Colon (tissue), 2 donors: ENCODE results near the gene RYR3.

Experiments
- FAIRE-seq: peaks from 2 replicates; lab custom pipeline; 2012; peaks lifted over from hg19 to GRCh38; lab: Jason Lieb, UNC
- donor health status: control.
- donor health status: control.

RYR3 gene

DNA sequence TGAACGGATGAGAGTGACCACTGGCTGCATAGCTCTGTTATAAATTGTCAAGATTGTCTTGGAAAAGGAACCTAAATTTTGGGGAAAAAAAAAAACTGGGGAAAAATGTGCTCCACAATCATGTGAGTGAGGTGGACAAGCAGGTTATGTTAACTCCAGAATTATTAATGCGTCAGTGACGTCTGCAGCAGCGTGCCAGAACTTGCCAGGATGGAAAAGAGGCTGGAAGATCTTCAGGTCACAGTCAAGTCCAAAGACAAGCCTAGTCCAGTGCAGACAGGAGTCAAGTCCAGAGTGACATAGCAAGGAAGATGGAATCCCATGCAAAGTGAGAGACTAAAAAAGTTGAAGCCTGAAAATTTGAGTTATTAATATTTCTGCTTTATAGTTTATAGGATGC is 140.6 kb downstream of the RYR3 start:
- no peak for FAIRE-seq

DNA sequence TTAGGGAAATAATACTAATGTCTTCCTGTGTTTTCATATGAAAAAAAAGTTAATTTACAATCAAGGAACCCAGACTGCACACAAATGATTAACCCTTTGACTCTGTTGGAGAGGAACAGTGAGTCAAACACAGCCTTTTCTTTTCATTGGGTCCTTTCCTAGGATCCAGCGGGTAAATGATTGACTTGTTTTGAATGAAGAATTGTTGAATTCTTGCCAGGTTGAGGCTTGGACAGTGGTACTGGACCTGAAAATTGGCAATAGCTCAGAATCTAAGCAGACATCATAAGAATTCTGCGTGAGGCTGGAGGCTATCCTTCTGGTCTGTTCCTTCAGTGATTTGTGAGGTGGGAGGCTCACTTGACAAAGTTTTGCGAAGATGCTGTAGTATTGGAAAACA is 143.0 kb downstream of the RYR3 start:
- no peak for FAIRE-seq

DNA sequence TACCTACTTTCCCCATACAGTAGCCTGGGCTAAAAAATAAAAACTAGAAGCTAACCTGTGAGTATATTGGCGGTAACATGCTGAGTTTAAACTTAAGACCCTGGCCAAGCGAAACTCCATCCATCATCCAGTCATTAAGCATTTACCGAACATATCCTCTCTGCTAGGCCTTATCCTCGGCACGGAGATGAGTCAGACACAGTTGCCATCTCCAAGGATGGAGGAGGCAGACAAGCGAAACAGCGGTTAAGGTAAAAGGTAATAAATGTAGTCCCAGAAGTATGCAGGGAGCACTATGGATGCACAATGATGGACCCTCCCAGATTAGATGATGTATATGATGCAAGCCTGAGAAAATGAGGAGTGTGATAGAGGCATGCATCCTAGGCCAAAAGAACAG is 143.6 kb downstream of the RYR3 start:
- FAIRE-seq: no peak

DNA sequence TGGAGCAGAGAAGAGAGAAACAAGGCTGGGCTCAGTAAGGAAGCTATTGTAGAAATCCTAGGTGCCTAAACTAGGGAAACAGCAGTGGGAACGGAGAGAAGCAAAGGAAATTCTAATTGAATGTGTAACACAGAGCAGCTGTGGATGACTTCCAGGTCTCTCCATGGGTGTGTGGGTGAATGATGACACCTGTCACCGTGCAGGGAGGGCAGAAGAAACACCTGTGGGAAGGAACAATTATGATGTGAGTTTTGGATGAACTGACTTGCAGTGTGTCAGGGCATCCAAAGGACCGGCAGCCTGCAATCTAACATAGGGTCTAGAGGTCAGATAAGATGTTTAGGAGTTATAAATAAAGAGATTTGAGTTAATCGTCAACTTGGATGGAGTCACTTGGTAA is 144.2 kb downstream of the RYR3 start:
- no peak for FAIRE-seq

DNA sequence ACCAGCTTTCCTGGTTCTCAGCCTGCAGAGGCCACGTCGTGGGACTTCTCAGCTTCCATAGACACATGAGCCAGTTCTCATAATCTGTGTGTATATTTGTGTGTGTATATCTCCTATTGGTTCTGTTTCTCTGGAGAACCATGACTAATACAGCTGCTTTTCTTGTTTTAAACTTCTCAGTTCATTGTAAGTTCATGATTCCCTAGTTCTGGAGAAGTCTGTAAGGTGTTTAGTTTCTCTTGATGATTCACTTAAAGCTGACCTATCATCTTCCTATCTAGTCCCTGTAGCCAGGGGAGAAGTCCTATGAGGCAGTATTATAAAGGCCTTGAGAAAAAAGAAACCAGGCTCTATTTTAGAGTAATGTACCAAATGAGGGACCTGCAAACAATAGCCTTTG is 147.7 kb downstream of the RYR3 start:
- FAIRE-seq: no peak

DNA sequence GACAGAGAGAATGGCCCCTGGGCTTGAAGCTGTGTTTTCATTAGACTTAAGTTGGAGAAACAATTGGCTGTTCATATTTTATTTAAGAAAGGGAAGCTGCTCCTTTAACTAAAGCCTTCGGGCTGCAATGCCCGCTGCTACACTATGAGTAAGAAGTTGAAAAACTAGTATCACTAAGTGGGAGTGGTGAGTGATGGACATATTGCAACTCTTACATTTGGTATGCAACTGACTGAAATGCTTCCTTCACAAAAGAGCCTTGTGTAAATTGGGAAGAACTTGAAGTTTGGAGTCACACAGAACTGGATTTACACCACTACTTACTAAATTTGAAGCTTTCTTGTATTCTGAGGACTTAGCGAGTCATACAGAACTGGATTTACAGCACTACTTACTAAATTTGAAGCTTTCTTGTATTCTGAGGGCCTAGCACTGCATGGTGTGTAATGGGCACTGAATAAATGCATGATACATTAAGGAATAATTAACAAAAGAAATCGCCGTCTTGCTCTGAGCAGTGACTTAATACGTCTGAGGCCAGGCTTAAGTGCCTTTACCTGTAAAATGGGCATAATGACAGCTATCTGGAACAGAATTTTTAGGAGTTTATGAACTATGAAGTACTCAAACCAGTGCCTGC is 149.5 kb downstream of the RYR3 start:
- FAIRE-seq: no peak

DNA sequence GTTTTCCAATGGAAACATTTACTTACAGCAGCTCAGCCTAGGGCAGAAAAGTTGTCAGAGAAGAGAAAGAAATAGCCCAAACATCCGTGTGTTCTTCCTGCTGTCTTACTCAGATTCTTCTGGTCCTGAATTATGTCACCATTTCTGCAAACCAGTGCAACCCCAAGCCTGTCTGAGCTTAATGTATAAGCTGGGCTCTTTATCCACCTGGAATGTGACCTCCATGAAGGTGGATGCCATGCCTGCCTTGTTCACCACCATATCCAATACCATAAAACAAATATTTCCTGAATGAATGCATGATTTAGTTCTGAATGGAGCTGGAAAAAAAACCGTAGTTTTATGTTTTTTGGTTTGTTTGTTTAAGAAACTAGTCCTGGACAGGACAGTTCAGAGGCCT is 150.9 kb downstream of the RYR3 start:
- FAIRE-seq: no peak

DNA sequence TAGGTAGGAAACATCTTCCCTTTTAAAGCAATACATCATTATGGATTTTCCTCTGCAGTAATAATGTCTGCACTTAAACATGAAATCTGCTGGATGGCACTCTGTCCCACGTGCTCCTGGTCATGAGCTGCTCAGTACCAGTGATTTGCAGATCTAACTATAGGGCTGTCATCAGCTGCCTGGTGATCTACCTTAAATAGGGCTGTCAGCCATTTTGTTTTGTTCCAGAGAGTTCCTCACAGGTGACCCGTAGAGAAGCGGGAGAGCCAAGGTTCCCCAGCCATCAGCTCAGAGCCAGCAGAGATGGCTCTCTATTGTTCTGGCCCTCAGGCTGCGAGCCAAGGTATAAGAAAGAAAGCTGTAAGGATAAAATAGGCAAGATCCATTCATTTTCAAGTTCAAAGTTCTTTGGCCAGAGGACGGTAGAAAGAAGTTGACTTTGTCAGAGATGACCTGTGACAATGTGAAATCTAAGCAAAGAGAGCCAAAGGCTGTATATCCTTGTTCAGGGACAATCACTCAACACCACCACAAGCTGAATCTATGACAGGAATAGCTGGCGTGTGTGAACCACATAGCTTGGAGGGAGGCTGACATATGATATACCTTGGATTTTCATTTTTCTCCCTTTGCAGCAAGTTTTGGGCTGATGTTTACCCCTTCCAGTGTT is 156.5 kb downstream of the RYR3 start:
- FAIRE-seq: no peak

DNA sequence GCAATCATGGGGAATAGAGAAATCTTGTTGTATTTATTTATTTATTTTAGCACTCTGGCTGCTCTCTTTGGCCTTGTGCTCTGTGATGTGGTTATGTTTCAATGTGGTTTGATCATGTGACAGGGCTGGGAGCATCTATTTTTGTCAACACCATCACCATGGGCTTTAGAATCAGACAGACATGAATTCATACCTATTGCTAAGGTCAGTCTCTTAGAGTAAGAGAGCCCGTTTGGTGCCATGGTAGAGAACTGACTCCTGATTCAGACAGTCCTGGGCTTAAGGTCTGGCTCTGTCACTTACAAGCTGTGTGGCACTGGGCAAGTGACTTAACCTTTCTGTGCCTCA is 157.0 kb downstream of the RYR3 start:
- FAIRE-seq: no peak

DNA sequence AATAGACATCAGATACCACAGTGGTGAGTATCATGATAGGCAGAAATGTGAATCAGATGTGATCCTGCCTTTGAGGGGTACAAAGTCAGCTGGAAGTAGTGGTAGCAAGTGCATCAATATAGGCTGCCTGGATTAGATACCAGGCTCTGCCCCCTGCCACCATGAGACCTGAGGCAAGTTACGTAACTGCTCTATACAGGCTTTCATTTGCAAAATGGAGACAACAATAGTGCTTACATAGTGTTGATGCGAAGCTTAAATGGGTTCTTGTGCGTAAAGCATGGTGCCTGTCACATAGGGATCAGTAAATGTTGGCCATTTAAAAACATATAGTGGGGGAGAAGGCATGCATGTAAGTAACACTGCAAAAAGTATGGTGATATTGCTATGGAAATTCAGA is 158.0 kb downstream of the RYR3 start:
- no peak for FAIRE-seq

DNA sequence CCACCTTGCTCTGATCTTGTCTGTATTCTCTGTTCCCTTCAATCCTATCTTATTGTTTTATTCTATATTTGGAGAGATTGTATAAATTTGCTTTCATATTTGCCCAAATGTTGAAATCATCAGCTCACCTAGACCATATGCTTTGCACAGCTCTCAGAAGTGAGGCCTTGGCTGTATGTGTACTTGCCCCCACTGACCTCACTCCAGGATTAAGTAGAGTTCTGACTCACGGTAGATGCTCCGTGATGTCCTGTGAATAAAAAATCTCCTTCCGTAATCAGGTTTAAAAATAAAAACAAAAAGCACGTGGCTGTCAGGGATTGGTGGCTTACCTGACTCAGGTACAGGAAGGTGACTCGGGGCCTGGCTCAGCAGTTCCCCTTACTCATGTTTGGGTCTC is 162.2 kb downstream of the RYR3 start:
- no peak for FAIRE-seq

DNA sequence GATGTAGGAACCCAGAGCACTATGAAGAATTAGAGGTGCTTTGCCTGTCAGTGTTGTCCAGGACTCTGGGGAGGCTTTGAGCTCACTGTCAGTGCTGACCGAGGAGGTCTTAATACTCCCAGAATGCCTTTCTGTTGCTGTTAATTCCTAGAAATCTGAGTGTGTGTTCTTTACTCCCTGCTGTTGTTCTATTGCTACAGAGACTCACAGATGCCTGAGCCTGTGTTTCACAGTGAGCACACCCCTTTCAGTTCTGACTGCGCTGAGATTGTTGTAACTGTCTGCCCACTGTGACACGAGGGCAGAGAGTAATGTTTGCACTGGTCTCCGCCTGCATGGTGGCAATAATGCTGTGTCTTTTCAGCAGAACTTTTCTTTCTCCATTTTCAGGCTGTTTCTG is 162.9 kb downstream of the RYR3 start:
- FAIRE-seq: no peak

DNA sequence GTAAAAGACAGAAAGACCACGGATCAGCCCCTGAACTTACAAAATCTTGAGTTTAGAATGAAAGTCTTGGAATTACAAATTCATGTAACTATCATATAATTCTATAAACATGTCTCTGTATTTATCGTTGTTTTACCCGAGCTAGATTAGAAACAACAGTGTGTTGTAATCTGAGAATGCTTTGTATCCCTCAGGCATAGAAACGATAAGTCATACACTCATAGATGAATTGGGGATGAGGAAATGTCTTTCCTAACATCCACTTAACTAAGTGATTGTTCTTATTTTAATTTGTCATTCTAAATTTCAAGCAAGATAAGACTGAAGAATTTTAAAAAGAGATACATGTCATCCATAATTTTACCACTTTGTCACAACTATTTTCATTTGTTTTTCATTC is 165.3 kb downstream of the RYR3 start:
- no peak for FAIRE-seq

DNA sequence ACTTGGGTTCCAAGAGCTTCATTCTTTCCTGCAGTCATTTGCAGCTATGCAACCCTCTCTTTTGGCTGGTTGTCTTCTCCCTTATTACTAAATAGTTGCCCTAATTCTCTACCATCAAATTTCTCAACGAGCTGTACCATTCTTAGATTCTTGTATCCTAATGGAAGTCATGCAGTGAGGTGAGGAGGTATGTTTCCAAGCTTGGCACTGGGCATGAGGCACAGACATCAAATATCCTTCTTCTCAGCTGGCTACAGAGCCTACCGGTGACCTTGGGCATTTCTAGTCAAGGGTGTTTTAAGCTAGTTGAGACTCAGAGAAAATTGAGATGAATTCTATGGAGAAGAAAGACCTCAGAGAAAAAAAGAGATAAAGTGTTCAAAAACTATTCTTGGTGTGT is 166.1 kb downstream of the RYR3 start:
- FAIRE-seq: no peak

DNA sequence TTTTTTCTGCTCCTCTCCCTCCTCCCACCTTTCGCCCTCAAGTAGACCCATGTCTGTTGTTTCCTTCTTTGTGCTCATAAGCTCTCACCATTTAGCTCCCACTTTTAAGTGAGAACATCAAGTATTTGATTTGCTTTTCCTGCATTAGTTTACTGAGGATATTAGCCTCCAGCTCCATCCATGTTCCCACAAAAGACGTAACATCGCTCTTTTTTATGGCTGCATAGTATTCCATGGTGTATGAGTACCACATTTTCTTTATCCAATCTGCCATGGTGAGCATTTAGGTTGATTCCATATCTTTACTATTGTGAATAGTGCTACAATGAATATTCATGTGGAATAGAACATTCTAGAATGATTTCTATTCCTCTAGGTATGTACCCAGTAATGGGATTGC is 178.6 kb downstream of the RYR3 start:
- FAIRE-seq: no peak

DNA sequence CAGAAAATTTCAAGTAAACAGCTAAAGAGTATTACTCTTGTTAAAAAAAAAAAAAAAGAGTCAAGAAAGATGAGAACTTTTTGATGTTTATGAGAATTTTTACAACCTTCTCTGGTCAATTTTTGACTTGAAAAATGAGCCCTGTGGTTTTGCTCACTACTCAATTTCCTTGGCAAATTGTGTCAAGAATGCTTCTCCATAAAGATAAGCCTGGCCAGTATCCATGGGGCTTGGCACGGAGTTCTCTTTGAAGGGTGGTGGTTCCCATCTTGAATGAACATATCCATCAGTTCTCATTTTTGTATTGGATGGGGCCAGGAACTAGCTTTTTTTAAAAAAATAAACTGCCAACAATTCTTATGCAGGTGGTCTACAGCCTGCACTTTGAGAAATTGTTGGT is 179.9 kb downstream of the RYR3 start:
- FAIRE-seq: no peak

DNA sequence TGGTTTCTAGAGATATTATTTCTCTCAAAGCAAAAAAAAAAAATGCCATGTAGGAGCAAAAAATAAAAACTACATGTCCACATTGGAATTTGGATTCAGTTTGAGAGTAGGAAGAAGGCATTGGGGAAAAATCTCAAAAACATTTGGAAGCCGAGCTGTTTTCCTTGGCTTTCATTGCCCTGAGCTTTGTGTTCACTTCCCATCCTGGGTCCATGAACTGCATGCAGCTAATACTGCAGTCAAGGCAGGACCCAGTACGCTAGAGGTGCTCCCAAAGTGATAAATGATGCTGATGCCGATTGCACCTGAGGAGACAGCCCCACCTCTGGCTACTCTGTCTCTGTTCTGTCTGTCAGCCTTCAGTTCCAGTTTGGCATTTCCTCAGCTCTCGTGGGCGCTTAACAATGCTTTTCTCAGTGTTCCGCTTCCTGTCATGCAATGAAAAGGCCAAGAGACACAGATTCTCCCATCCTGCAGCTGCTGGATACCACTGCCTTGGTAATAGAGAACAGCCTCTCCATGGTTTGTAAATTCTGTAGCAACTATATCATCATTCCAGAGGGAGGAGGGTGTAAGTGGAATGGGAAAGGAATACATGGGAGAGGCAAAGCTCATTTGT is 181.8 kb downstream of the RYR3 start:
- FAIRE-seq: no peak

DNA sequence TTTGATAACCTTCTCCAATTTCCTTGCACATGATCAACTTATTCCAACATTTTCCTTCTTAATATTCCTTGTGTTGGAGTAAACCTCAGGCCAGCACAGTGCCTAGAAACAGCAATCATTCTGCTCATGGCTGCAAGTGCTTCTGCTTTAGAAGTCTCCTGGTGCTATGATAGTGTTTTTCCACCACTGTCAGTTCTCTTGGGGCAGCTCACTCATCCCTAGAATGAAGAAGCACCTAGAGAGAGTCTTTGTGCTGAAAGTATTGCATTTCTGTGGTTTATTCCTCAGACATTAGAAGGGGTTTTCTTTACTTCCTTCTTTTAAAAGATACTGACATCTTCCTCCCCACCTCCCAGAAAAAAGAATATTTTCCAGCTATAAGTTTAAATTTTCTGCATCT is 183.5 kb downstream of the RYR3 start:
- FAIRE-seq: no peak

DNA sequence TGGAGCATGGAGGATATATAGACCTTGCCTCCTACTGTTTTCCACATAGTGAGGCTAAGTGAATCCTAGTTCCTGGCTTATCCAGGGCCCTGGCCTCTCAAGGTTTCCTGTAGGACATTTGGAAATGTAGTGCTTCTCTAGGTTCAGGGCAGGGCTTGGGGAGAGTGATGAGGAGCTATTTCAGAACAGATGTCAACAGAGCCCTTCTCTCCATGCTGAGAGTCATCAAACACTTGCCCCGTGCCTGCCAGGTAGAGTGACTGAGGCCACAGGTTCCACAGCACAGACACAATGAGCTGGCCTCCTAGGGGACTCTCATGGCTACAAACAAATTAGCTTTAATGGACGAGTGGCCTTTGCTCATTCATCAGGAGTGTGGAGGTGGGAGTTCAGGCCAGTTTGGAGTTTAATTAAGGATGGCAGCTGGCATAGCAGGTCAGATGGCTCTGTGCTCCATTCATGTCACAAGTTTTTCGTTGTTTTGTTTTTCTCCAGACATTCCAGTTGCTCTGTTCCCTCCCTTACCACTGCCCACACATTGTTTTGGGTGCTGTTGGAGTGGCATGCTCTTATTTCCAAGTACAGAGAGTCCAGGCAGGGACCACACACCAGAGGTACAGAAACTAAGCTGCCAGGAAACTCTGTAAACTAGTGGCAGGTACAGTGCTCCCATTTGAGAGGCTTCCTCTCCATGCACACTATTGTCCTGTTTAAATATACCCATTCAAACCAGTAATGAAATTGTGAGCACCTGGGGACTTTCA is 189.8 kb downstream of the RYR3 start:
- no peak for FAIRE-seq

DNA sequence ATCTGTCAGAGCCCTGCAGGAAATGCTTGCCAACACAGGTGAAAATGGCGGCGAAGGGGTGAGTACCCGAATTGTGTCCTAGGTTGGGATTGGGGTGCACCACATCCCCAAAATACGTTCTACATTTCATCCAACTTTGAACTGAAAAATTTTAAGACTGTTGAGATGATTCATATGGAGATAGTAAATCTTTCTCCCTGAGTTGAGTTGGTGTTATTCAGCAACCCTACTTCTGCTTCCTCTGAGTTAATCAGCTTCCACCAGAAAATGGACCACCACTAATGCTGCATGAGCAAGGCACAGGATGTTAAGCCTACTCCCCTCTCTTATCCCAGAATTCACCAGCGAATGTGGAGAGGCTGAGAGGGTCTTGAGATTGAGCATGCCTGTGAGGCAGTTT is 192.9 kb downstream of the RYR3 start:
- no peak for FAIRE-seq

DNA sequence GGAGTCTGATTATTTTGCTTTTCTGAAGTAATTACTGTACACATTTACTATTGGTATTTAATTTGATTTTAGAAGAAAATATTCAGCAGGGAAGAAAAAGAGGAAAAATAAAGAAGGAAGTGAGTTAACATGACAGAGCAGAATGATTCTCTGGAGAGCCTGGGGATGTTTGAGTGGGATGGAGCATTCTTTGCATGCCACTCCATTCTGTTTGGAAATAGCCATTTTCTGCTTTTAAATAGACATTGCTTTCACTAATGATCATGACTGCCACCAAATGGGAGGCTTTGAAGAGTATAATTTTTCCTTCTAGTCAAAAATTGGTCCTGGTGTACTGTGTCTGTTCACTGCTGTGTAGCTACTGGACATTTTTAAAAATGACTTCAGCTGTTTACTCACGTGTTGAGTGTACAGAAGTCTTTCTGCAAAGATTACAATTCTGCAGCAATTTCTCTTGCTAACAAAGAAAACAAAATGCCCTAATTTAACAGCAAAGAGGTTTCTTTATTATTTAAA is 196.1 kb downstream of the RYR3 start:
- no peak for FAIRE-seq

DNA sequence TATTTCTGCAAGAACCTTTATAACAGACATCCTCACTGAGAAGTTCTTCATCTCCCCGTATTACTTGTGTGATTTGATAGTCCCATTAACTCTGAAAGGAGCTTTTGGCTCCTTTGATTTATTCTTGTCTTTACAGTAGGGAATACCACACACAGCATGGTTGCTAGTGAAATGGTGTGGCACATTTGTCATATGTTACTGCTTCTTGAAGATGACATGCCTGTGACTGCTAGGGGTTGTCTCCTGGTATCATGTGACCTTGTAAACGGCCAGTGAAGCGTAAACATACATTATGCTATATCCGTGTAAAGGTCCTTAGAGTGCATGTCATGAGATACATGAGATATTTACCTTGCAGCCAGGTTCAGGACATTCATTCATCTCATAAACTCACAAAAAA is 197.9 kb downstream of the RYR3 start:
- FAIRE-seq: no peak

DNA sequence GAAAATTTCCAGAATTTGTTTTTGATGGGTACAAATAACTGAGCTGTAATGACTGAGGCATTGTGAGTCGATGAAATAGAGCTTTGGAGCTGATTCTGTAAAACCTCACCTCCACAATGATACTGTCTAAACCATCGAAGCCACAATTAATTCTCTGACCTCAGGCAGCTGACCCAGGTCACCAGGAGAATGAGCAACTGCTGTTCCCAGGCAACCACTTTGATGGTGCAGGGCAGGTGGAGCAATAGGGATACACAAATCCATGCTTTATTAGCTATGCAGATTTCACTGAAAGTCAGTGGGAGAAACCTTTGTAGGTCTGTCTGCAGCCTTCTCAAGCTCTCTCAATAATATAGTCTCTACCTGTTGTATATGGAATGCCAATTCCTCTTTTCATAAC is 204.4 kb downstream of the RYR3 start:
- no peak for FAIRE-seq
